ENCODE measurements around the gene FNTB.
"Not testable (repeated sequence)": the region's sequence is repeated elsewhere in the genome, so short reads cannot be mapped to it uniquely, and the experiment has no call there.

Gene FNTB

GRCh38 chr14:65026526-65026925 lies 39.8 kb downstream of the FNTB start:
- TF ChIP-seq, protein P1, sequence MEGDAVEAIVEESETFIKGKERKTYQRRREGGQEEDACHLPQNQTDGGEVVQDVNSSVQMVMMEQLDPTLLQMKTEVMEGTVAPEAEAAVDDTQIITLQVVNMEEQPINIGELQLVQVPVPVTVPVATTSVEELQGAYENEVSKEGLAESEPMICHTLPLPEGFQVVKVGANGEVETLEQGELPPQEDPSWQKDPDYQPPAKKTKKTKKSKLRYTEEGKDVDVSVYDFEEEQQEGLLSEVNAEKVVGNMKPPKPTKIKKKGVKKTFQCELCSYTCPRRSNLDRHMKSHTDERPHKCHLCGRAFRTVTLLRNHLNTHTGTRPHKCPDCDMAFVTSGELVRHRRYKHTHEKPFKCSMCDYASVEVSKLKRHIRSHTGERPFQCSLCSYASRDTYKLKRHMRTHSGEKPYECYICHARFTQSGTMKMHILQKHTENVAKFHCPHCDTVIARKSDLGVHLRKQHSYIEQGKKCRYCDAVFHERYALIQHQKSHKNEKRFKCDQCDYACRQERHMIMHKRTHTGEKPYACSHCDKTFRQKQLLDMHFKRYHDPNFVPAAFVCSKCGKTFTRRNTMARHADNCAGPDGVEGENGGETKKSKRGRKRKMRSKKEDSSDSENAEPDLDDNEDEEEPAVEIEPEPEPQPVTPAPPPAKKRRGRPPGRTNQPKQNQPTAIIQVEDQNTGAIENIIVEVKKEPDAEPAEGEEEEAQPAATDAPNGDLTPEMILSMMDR (IDR thresholded peaks at IDR 0.05; ENCODE audit: borderline replicate concordance, extremely low read depth, low read length, poor library complexity, severe bottlenecking), result no peak
- TF ChIP-seq EZH2 (IDR thresholded peaks at IDR 0.05; ENCODE audit: borderline replicate concordance, low read depth, low read length, severe bottlenecking), result no peak
- no peak for DNase-seq

GRCh38 chr14:65027127-65027799 lies 40.6 kb downstream of the FNTB start:
- Histone ChIP-seq H3K9ac (ENCODE audit: low read depth, low read length) (no peak overlapping the region), H3K27ac (ENCODE audit: low read length) (no peak overlapping the region), H3K79me2 (ENCODE audit: insufficient read depth, low read length) (no peaks in the 10 kb centered on the region), H2AFZ (ENCODE audit: low read depth, low read length) (no peak overlapping the region), H3K4me1 (ENCODE audit: insufficient read depth, low read length) (no peaks in the 10 kb centered on the region), H3K9me3 (ENCODE audit: insufficient read depth, low read length, severe bottlenecking) (no peaks in the 10 kb centered on the region), H3K4me3 (ENCODE audit: low read depth in 1 of 2, low read length in 2 of 2) (no peak overlapping the region), H4K20me1 (ENCODE audit: insufficient read depth, low read length) (no peaks in the 10 kb centered on the region), H3K36me3 (ENCODE audit: insufficient read depth, low read length) (peaks cover 21% of the 10 kb centered on the region), H3K4me2 (ENCODE audit: insufficient read depth, low read length) (no peak overlapping the region), H3K27me3 (ENCODE audit: insufficient read depth, low read length, poor library complexity) (no peaks in the 10 kb centered on the region)
- TF ChIP-seq, protein P1 (IDR thresholded peaks at IDR 0.05; ENCODE audit: borderline replicate concordance, extremely low read depth, low read length, poor library complexity, severe bottlenecking), result no peak
- no peak for TF ChIP-seq EZH2 (IDR thresholded peaks at IDR 0.05; ENCODE audit: borderline replicate concordance, low read depth, low read length, severe bottlenecking)
- no peak for ATAC-seq (ENCODE audit: insufficient read depth, low read depth)
- no peak for DNase-seq

More at GRCh38 chr14:65026526-65026925, 39.8 kb downstream of the FNTB start:
- H3K4me2 ChIP-seq (ENCODE audit: insufficient read depth, low read length), result no peak overlapping the region
- no peaks in the 10 kb centered on the region for H4K20me1 ChIP-seq (ENCODE audit: insufficient read depth, low read length)
- no peak overlapping the region for H2AFZ ChIP-seq (ENCODE audit: low read depth, low read length)
- no peak overlapping the region for H3K9ac ChIP-seq (ENCODE audit: low read depth, low read length)
- peaks cover 17% of the 10 kb centered on the region for H3K36me3 ChIP-seq (ENCODE audit: insufficient read depth, low read length)
- no peaks in the 10 kb centered on the region for H3K9me3 ChIP-seq (ENCODE audit: insufficient read depth, low read length, severe bottlenecking)
- ATAC-seq (ENCODE audit: insufficient read depth, low read depth), result no peak
- no peak overlapping the region for H3K27ac ChIP-seq (ENCODE audit: low read length)
- H3K4me1 ChIP-seq (ENCODE audit: insufficient read depth, low read length), result no peaks in the 10 kb centered on the region
- H3K79me2 ChIP-seq (ENCODE audit: insufficient read depth, low read length), result no peaks in the 10 kb centered on the region
- H3K27me3 ChIP-seq (ENCODE audit: insufficient read depth, low read length, poor library complexity), result no peaks in the 10 kb centered on the region
- no peak overlapping the region for H3K4me3 ChIP-seq (ENCODE audit: low read depth in 1 of 2, low read length in 2 of 2)

- H3K27me3 ChIP-seq (ENCODE audit: insufficient read depth, low read length, poor library complexity), result no peaks in the 10 kb centered on the region
- no peak overlapping the region for H3K9ac ChIP-seq (ENCODE audit: low read depth, low read length)
- no peak overlapping the region for H3K4me3 ChIP-seq (ENCODE audit: low read depth in 1 of 2, low read length in 2 of 2)
- TF ChIP-seq, protein P1 (IDR thresholded peaks at IDR 0.05; ENCODE audit: borderline replicate concordance, extremely low read depth, low read length, poor library complexity, severe bottlenecking), result no peak
- TF ChIP-seq EZH2 (IDR thresholded peaks at IDR 0.05; ENCODE audit: borderline replicate concordance, low read depth, low read length, severe bottlenecking), result no peak
- no peaks in the 10 kb centered on the region for H3K4me1 ChIP-seq (ENCODE audit: insufficient read depth, low read length)
- ATAC-seq (ENCODE audit: insufficient read depth, low read depth) (no peak), DNase-seq (no peak)
- H3K79me2 ChIP-seq (ENCODE audit: insufficient read depth, low read length), result no peaks in the 10 kb centered on the region
- H3K9me3 ChIP-seq (ENCODE audit: insufficient read depth, low read length, severe bottlenecking), result no peaks in the 10 kb centered on the region
- H3K36me3 ChIP-seq (ENCODE audit: insufficient read depth, low read length), result peaks cover 24% of the 10 kb centered on the region
- H2AFZ ChIP-seq (ENCODE audit: low read depth, low read length), result no peak overlapping the region
- no peaks in the 10 kb centered on the region for H4K20me1 ChIP-seq (ENCODE audit: insufficient read depth, low read length)
- H3K27ac ChIP-seq (ENCODE audit: low read length), result no peak overlapping the region
- H3K4me2 ChIP-seq (ENCODE audit: insufficient read depth, low read length), result no peak overlapping the region
These were observed 42.2 kb downstream of the FNTB start for GRCh38 chr14:65028937-65029336.

- H3K36me3 ChIP-seq (ENCODE audit: insufficient read depth, low read length), result peaks cover 24% of the 10 kb centered on the region
- not testable (repeated sequence) for H3K9ac ChIP-seq (ENCODE audit: low read depth, low read length); H2AFZ ChIP-seq (ENCODE audit: low read depth, low read length); H3K79me2 ChIP-seq (ENCODE audit: insufficient read depth, low read length); H3K27me3 ChIP-seq (ENCODE audit: insufficient read depth, low read length, poor library complexity); ATAC-seq (ENCODE audit: insufficient read depth, low read depth); H3K4me1 ChIP-seq (ENCODE audit: insufficient read depth, low read length); H3K9me3 ChIP-seq (ENCODE audit: insufficient read depth, low read length, severe bottlenecking); H3K27ac ChIP-seq (ENCODE audit: low read length); H4K20me1 ChIP-seq (ENCODE audit: insufficient read depth, low read length); H3K4me2 ChIP-seq (ENCODE audit: insufficient read depth, low read length); H3K4me3 ChIP-seq (ENCODE audit: low read depth in 1 of 2, low read length in 2 of 2); DNase-seq
These were observed 44.6 kb downstream of the FNTB start for GRCh38 chr14:65031321-65031720.

Data from DND-41 (cell line).